NB4 (cell line): ENCODE measurements around the gene PCSK5.

Experiments
- POLR2A ChIP-seq: IDR thresholded peaks from 2 replicates; pipeline ENCODE4 v1.6.1; 2011; ENCODE audit warnings: mild to moderate bottlenecking; ENCODE audit not compliant: insufficient read length; ENCODE audit errors: extremely low read depth
- TF ChIP-seq, protein P1 (sequence below): IDR thresholded peaks from one replicate; pipeline ENCODE4 v1.5.1; 2012; ENCODE audit warnings: low read depth, low read length

DNA sequence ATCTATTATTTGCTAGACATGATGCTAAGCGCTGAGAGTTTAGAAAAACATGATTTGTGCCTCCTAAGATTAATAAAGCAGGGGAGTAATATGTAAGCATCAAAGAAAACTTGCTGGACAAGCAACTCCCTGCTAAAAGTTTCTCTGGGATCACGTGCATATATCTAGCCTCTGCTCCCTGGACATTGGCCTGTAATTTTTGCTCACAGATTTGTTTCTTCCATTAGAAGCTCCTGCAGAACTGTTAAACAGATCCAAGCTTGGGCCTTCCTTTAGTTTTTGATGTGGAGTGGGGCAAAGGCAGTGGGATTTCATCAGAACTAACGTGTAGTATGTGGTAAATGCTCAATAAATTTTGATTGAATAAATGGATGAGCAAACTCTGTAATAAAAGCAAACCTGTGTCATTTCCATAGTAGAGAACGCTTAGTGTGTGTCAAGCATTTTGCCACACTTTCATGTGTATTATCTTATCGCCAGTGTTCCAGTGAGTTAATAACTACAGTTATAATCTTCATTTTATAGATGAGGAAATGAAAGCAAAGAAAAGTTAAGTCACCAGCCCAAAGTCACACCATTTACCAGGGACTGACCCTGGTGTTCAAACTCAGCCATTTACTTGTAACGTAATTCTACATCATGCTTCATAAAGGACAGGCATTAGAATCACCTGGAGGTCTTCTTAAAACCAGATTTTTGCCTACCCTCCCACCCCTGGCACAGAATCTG is 100.3 kb downstream of the PCSK5 start:
- TF ChIP-seq, protein P1, sequence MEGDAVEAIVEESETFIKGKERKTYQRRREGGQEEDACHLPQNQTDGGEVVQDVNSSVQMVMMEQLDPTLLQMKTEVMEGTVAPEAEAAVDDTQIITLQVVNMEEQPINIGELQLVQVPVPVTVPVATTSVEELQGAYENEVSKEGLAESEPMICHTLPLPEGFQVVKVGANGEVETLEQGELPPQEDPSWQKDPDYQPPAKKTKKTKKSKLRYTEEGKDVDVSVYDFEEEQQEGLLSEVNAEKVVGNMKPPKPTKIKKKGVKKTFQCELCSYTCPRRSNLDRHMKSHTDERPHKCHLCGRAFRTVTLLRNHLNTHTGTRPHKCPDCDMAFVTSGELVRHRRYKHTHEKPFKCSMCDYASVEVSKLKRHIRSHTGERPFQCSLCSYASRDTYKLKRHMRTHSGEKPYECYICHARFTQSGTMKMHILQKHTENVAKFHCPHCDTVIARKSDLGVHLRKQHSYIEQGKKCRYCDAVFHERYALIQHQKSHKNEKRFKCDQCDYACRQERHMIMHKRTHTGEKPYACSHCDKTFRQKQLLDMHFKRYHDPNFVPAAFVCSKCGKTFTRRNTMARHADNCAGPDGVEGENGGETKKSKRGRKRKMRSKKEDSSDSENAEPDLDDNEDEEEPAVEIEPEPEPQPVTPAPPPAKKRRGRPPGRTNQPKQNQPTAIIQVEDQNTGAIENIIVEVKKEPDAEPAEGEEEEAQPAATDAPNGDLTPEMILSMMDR = no peak
- no peak for TF ChIP-seq POLR2A
